ENCODE data around the gene PAX4.
"Not testable (repeated sequence)": the region's sequence is repeated elsewhere in the genome, so short reads cannot be mapped to it uniquely, and the experiment has no call there.

Gene PAX4

DNA sequence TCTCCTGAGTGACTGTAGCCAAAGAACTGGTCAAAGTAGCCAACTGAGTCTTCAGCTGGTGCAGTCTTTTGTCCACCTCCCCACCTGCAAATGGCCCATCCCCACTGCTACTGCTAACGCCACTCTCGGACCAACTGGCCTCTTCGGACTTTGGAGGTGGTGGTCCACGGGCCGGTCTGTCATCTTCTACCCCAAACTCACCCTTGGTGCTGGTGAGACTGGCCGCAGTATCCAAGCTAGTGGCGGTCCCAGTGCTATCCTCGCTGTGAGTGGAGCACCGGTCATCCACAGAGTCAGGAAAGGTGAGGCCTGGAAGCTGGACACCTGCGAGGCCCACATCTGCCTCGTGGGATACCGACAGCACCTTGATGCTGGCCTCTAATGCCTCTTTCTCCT is 33.3 kb downstream of the PAX4 start:
- DNase-seq = no peak

DNA sequence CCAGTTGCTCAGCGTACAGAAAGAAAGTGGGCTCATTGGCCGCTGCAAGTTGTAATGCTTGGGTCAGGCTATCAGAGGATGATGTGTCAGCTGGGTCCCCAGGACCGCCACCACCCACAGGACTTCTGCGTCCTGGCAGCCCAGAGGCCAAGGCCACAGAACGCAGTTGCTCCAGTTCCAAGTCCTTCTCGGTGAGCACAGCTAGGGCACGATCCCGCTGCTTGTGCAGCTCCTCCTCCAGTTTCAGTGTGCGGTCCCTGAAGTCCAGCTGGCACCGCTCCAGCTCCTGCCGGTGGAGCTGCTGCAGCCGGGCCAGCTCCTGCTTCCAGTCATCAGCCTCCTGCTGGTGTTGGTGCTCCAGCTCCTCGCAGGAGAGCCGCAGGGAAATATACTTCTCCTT is 35.6 kb downstream of the PAX4 start:
- no peak for DNase-seq

DNA sequence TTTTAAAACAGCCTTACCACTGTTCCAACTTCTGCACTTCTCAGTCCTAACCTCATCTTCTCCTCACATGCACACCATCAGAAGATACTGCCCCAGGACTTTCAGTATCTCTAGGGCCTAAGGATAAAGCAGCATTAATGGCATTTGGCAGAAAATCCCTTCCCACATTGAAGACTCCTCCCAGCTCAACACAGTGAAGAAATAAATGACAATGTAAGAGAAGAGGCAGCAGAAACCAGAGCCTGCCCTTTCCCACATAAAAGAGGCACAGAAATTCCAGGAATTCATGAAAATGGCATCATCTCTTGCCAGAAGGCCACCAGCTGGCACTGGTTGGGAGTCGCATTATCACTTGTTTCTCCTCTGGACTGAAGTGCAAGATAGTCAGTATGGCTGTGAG is 36.2 kb downstream of the PAX4 start:
- no peak for DNase-seq

DNA sequence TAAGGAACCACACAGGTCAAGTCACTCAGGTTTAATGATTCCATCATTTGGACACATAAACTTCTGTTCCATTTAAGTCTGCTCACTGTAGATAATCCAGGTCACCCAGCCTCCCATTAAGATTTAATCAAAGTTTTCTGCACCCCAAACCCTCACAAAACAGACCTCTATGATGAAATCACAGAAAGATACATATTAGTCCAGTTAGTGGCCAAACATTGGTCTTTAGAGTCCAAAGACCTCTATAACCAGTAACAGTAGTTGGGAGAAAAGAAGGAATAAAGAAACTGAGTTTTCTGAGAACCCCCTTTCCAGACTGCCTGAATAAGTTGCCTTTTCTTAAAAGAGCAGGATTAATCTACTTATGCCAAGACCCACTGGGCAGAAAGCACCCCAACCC is 37.3 kb downstream of the PAX4 start:
- DNase-seq = no peak

DNA sequence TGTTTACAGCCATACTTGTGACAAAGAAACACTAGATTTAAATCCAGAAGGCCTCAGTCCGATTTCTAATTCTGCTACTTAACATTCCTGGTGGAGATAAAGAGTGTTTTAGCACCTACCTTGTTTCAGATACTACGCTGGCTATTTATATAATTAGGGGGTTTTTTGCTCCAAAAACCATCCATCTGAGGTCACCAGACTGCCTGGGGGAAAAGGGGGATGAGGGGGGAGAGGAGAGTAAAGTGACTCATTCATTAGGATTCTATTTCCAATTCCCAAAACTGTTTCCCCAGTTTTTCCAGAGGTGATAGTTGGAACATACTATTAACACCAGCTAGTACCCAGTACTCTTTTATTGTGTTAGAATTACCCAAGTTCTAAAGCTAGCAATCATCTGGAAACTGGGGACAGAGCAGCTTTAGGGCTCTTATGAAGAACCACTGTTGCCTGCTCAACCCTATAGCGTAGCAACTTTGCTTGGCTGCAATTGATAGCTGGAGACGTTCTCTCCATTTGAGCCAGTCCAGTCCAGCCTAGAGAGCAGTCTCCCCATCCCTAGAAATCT is 39.1 kb downstream of the PAX4 start:
- no peak for DNase-seq

DNA sequence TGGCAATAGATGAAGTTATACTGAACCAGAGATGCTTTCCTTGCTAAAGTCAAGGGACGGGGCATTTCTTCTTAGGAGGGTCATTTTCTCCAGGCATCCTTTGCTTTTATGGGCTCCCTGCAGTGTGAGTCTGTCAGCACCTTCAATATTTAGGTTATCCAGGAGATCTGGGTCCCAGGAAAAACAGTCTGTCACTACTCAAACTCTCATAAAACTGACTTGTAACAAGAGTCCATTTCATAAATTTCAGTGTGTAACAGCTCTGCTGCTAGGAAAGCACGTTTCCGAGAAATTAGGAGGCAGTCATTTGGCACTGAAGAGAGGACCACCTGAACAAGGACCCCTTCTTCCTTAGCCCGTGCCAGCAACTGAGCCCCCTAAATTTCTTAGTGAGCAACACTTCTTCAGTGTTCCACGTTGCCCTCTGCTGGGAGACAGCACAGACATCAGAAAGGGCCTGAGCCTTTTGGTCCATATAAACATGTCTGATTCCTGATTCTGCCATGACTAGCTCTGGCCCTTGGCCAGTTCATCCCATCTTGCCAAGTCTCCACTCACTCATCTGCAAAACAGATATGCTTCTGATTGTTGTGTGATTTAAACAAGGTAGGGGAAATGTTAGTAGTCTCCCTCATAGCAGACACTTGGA is 39.8 kb downstream of the PAX4 start:
- peak in 1 of 2 experiments; percentile 6 for DNase-seq

DNA sequence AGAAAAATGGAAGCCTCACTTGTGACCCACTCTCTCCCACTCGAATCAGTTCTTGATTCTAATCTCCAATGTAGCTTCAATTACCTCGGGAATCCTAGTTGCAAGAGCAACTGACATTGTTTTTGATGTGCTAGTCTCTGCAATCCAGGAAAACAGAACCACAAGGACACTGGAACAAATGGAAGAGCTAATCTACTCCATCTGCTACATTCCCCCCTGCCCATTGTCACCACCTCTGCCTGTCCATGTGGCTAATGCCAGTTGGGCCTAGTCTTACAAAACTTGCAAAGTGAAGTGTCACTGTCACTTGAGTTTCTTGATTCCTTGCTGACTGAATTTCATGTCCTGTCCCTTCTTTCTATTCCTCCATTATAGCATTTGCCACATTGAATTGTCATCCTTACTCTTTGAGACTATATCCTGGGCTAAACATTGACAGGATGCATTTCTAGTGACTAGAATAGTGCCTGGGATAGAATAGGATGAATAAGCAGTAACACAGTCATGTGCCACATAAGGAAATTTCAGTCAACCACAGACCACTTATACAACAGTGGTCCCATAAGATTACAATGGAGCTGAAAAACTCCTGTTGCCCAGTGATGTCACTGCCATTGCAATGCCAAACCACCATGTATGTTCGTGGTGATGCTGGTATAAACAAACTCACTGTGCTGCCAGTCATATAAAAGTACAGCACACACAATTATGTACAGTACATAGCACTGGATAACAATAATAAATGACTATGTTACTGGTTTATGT is 46.0 kb downstream of the PAX4 start:
- DNase-seq = no peak

DNA sequence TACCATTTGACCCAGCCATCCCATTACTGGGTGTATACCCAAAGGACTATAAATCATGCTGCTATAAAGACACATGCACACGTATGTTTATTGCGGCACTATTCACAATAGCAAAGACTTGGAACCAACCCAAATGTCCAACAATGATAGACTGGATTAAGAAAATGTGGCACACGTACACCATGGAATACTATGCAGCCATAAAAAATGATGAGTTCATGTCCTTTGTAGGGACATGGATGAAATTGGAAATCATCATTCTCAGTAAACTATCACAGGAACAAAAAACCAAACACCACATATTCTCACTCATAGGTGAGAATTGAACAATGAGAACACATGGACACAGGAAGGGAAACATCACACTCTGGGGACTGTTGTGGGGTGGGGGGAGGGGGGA is 49.9 kb downstream of the PAX4 start:
- DNase-seq = not testable (repeated sequence)

DNA sequence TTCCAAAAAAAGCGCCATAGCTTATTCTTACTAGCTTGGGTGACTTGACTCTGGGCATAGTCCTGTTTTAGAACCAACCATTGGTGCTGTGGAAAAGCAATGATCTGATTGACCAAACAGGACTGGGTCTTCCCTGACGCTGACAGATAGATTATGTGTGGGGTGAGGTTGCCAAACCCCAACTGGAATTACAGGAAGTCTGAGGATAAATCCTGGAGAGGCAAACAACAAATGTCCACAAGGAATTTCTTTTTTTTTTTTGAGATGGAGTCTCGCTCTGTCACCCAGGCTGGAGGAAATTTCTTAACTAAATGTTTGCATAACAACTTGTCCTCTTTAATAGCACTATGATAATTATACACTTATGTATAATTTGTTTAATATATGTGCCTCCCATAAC is 51.7 kb downstream of the PAX4 start:
- no peak for DNase-seq
